Stimulated activated CD4-positive, alpha-beta T cell treated with anti-CD3 and anti-CD28 coated beads, Interleukin-2, amount 100 ng/mL, for 24 hours (primary cell): ENCODE data around the gene C10orf62.

Source experiments
- DNase-seq, 2 donors: peaks; one replicate each; pipeline ENCODE4 v3.0.0-alpha.2; 2020

Gene C10orf62

GRCh38 chr10:97587183-97587582, 2.3 kb upstream of the C10orf62 start:
- DNase-seq = no peak

GRCh38 chr10:97590082-97590747, 694 bp downstream of the C10orf62 start:
- DNase-seq = no peak

- DNase-seq = no peak
These were observed 1.4 kb downstream of the C10orf62 start for GRCh38 chr10:97590748-97591495.

GRCh38 chr10:97593421-97593820, 3.9 kb downstream of the C10orf62 start:
- DNase-seq = no peak

GRCh38 chr10:97596101-97597082, 6.9 kb downstream of the C10orf62 start:
- DNase-seq = no peak

GRCh38 chr10:97597778-97598177, 8.3 kb downstream of the C10orf62 start:
- DNase-seq = no peak

- no peak for DNase-seq
These were observed 9.1 kb downstream of the C10orf62 start for GRCh38 chr10:97598407-97599271.

GRCh38 chr10:97599272-97599619, 9.7 kb downstream of the C10orf62 start:
- DNase-seq = no peak

GRCh38 chr10:97600616-97601015, 11.1 kb downstream of the C10orf62 start:
- no peak for DNase-seq

GRCh38 chr10:97601268-97602215, 12.0 kb downstream of the C10orf62 start:
- no peak for DNase-seq

- DNase-seq = no peak
These were observed 17.6 kb downstream of the C10orf62 start for GRCh38 chr10:97607095-97607636.

- DNase-seq = no peak
These were observed 19.6 kb downstream of the C10orf62 start for GRCh38 chr10:97608991-97609561.

GRCh38 chr10:97611473-97611872, 22.0 kb downstream of the C10orf62 start:
- no peak for DNase-seq

GRCh38 chr10:97612386-97612785, 22.9 kb downstream of the C10orf62 start:
- no peak for DNase-seq

- DNase-seq = no peak
These were observed 28.8 kb downstream of the C10orf62 start for GRCh38 chr10:97618285-97618684.

GRCh38 chr10:97618733-97619132, 29.2 kb downstream of the C10orf62 start:
- DNase-seq = no peak

GRCh38 chr10:97623277-97623676, 33.8 kb downstream of the C10orf62 start:
- no peak for DNase-seq

GRCh38 chr10:97627731-97628130, 38.2 kb downstream of the C10orf62 start:
- DNase-seq = no peak

- DNase-seq = no peak
These were observed 38.7 kb downstream of the C10orf62 start for GRCh38 chr10:97628228-97628627.

- DNase-seq = no peak
These were observed 39.8 kb downstream of the C10orf62 start for GRCh38 chr10:97629289-97629688.

- no peak for DNase-seq
These were observed 41.6 kb downstream of the C10orf62 start for GRCh38 chr10:97631098-97631497.
